SK-N-SH treated with all-trans-retinoic acid at 6 μM for 48 hours (cell line): ENCODE data around the gene ALS2.

Source experiments
- ARNTL ChIP-seq: fragments of 450-650 bp; formaldehyde crosslinking; IDR thresholded peaks from 2 replicates; pipeline ENCODE4 v1.5.0; 2020; ENCODE audit warnings: low read depth, mild to moderate bottlenecking, moderate library complexity, borderline replicate concordance
- ESRRG ChIP-seq: fragments of 250-450 bp; sonication (Bioruptor Pico); IDR thresholded peaks from 2 replicates; pipeline ENCODE4 v1.6.1; 2021; ENCODE audit warnings: mild to moderate bottlenecking
- OSR1 ChIP-seq: fragments of 250-450 bp; sonication (Bioruptor Pico); IDR thresholded peaks from 2 replicates; pipeline ENCODE4 v1.8.0; 2022; ENCODE audit warnings: moderate library complexity, mild to moderate bottlenecking, inconsistent platforms
- PATZ1 ChIP-seq: fragments of 250-450 bp; sonication (Bioruptor Pico); IDR thresholded peaks from 2 replicates; pipeline ENCODE4 v1.8.0; 2020; ENCODE audit warnings: mild to moderate bottlenecking, moderate library complexity, borderline replicate concordance
- ZC3H10 ChIP-seq: fragments of 250-450 bp; sonication (Bioruptor Pico); IDR thresholded peaks from 2 replicates; pipeline ENCODE4 v1.5.1; 2021; ENCODE audit warnings: mild to moderate bottlenecking, moderate library complexity
- ZFP30 ChIP-seq: fragments of 450-650 bp; formaldehyde crosslinking; IDR thresholded peaks from 2 replicates; pipeline ENCODE4 v1.5.0; 2022; ENCODE audit warnings: mild to moderate bottlenecking, moderate library complexity
- ZNF70 ChIP-seq: fragments of 450-650 bp; formaldehyde crosslinking; IDR thresholded peaks from 2 replicates; pipeline ENCODE4 v1.5.0; 2020; ENCODE audit warnings: mild to moderate bottlenecking, moderate library complexity
- ZNF8 ChIP-seq: fragments of 450-650 bp; formaldehyde crosslinking; IDR thresholded peaks from 2 replicates; pipeline ENCODE4 v1.5.0; 2020; ENCODE audit warnings: mild to moderate bottlenecking, moderate library complexity
- TF ChIP-seq, protein P1 (sequence below): fragments of 250-450 bp; sonication (Bioruptor Pico); IDR thresholded peaks from 2 replicates; pipeline ENCODE4 v1.5.0; 2020; ENCODE audit warnings: mild to moderate bottlenecking, moderate library complexity
- TF ChIP-seq, protein P2 (sequence below): fragments of 250-450 bp; sonication (Bioruptor Pico); IDR thresholded peaks from 2 replicates; pipeline ENCODE4 v1.5.1; 2021; ENCODE audit warnings: mild to moderate bottlenecking, moderate library complexity

DNA sequence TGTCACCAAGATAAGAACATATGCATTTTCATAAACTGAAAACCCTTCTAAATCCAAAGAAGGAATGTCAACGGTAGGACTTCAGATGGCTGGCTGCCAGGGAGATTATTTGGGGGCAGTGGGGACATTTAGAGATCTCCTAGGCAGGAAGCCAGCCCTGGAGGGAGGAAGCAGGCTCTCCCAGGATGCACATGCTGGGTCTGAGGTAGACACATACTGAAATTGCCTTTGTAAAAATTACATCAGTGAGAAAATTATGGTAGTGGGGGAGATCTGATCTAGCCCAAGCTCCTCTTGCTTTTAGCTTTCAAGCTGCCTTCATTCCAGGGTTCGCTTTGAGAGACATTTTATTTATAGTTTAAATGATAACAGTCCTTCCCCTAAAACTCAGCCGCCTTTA lies 106.4 kb downstream of the ALS2 start:
- TF ChIP-seq PATZ1 (CRISPR knock-in tag) (no peak), ZNF70 (CRISPR knock-in tag) (no peak), OSR1 (CRISPR knock-in tag) (no peak), ZC3H10 (CRISPR knock-in tag) (no peak), ZFP30 (CRISPR knock-in tag) (no peak), ARNTL (CRISPR knock-in tag) (no peak), ZNF8 (CRISPR knock-in tag) (no peak), ESRRG (CRISPR knock-in tag) (no peak)
- TF ChIP-seq, protein P1, sequence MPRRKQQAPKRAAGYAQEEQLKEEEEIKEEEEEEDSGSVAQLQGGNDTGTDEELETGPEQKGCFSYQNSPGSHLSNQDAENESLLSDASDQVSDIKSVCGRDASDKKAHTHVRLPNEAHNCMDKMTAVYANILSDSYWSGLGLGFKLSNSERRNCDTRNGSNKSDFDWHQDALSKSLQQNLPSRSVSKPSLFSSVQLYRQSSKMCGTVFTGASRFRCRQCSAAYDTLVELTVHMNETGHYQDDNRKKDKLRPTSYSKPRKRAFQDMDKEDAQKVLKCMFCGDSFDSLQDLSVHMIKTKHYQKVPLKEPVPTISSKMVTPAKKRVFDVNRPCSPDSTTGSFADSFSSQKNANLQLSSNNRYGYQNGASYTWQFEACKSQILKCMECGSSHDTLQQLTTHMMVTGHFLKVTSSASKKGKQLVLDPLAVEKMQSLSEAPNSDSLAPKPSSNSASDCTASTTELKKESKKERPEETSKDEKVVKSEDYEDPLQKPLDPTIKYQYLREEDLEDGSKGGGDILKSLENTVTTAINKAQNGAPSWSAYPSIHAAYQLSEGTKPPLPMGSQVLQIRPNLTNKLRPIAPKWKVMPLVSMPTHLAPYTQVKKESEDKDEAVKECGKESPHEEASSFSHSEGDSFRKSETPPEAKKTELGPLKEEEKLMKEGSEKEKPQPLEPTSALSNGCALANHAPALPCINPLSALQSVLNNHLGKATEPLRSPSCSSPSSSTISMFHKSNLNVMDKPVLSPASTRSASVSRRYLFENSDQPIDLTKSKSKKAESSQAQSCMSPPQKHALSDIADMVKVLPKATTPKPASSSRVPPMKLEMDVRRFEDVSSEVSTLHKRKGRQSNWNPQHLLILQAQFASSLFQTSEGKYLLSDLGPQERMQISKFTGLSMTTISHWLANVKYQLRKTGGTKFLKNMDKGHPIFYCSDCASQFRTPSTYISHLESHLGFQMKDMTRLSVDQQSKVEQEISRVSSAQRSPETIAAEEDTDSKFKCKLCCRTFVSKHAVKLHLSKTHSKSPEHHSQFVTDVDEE (CRISPR knock-in tag) = no peak
- TF ChIP-seq, protein P2, sequence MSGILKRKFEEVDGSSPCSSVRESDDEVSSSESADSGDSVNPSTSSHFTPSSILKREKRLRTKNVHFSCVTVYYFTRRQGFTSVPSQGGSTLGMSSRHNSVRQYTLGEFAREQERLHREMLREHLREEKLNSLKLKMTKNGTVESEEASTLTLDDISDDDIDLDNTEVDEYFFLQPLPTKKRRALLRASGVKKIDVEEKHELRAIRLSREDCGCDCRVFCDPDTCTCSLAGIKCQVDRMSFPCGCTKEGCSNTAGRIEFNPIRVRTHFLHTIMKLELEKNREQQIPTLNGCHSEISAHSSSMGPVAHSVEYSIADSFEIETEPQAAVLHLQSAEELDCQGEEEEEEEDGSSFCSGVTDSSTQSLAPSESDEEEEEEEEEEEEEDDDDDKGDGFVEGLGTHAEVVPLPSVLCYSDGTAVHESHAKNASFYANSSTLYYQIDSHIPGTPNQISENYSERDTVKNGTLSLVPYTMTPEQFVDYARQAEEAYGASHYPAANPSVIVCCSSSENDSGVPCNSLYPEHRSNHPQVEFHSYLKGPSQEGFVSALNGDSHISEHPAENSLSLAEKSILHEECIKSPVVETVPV (CRISPR knock-in tag) = no peak
